A673 (cell line): Measurements from ENCODE around the gene MPPE1. TPM values are rescaled to one million over a fixed set of nuclear protein-coding genes. Genes with fewer than 3 reads are reported as not detected.

Experiments
- BruUV-seq: library from RNA; stranded (reverse); fragments of 400-500 nt; replicated peaks from 2 replicates; lab custom pipeline; 2021; lab: Mats Ljungman, UMichigan
- CTCF ChIA-PET: fragments of 300-600 bp; sonication (Branson Sonifier 250); formaldehyde crosslinking; loops from one replicate; lab custom pipeline; 2022; ENCODE audit warnings: antibody characterized with exemption; lab: Charles Lee
- POLR2A ChIA-PET: fragments of 300-600 bp; sonication (Branson Sonifier 250); formaldehyde crosslinking; loops from one replicate; lab custom pipeline; 2022; ENCODE audit warnings: antibody characterized with exemption; ENCODE audit not compliant: low non-redundant PET; lab: Charles Lee
- DNase-seq: peaks from one replicate; pipeline ENCODE4 v3.0.0-alpha.2; 2015; ENCODE audit warnings: low spot score
- H3K27ac ChIP-seq: fragments of 200-600 bp; sonication (generic); 2 replicates; pipeline ENCODE4 v1.5.1; 2016; ENCODE audit warnings: mixed run types, low read depth, mild to moderate bottlenecking, mixed read lengths, antibody characterized with exemption, low read length; ENCODE audit not compliant: poor library complexity, severe bottlenecking
- H3K27me3 ChIP-seq: fragments of 200-600 bp; sonication (generic); replicated peaks from 2 replicates; pipeline ENCODE4 v1.6.1; 2017; ENCODE audit warnings: mixed run types, low read depth, mild to moderate bottlenecking, mixed read lengths, antibody characterized with exemption, low read length; ENCODE audit not compliant: insufficient read depth, poor library complexity
- H3K36me3 ChIP-seq: fragments of 200-600 bp; sonication (generic); 2 replicates; pipeline ENCODE4 v1.6.1; 2016; ENCODE audit warnings: mixed run types, mild to moderate bottlenecking, mixed read lengths, antibody characterized with exemption, low read length; ENCODE audit not compliant: insufficient read depth, poor library complexity, severe bottlenecking
- H3K4me1 ChIP-seq: fragments of 200-600 bp; sonication (generic); 2 replicates; pipeline ENCODE4 v1.6.1; 2017; ENCODE audit warnings: mixed run types, mild to moderate bottlenecking, mixed read lengths, antibody characterized with exemption, low read length; ENCODE audit not compliant: insufficient read depth, poor library complexity, severe bottlenecking
- H3K4me3 ChIP-seq: fragments of 200-600 bp; sonication (generic); 2 replicates; pipeline ENCODE4 v1.5.1; 2016; ENCODE audit warnings: low read depth, mixed run types, mild to moderate bottlenecking, mixed read lengths, low read length; ENCODE audit not compliant: poor library complexity, severe bottlenecking
- H3K9me3 ChIP-seq: fragments of 200-600 bp; sonication (generic); 2 replicates; pipeline ENCODE4 v1.6.1; 2016; ENCODE audit warnings: mixed run types, low read depth, mild to moderate bottlenecking, mixed read lengths, antibody characterized with exemption, low read length; ENCODE audit not compliant: poor library complexity, severe bottlenecking
- CTCF ChIP-seq: fragments of 300-800, 200-600 bp; sonication (generic); conservative IDR thresholded peaks from 2 replicates; pipeline ENCODE4 v1.5.1; 2017; ENCODE audit warnings: low read depth, mild to moderate bottlenecking, antibody characterized with exemption, low read length, moderate library complexity, mixed read lengths
- EZH2 ChIP-seq: fragments of 200-600 bp; sonication (generic); IDR thresholded peaks from 2 replicates; pipeline ENCODE4 v1.6.1; 2017; ENCODE audit warnings: borderline replicate concordance, low read depth, mild to moderate bottlenecking, mixed read lengths, antibody characterized with exemption, low read length; ENCODE audit not compliant: poor library complexity, severe bottlenecking
- intact Hi-C: fragments of 100-400 bp; cut with micrococcal nuclease; formaldehyde crosslinking; loops from one replicate; pipeline ENCODE4 v1.10.0; 2022; ENCODE audit not compliant: unreplicated experiment
- total RNA-seq: library from RNA; stranded (reverse); gene quantifications from 2 replicates; pipeline ENCODE4 v1.2.3, GENCODE V29; 2021

Gene MPPE1
- total RNA-seq, 1 experiment from 2014 or later = 17.6 TPM

- Histone ChIP-seq H3K27ac (peak overlapping the region; percentile 45), H3K4me3 (peak overlapping the region; percentile 82), H3K27me3 (peaks cover 4% of the 10 kb centered on the region), H3K36me3 (no peaks in the 10 kb centered on the region), H3K4me1 (peaks cover 3% of the 10 kb centered on the region), H3K9me3 (no peaks in the 10 kb centered on the region)
- CTCF ChIA-PET = interaction anchor here (0.6 kb wide), 1 partner anchor 54 kb away, joined by 11 read pairs; no protein-coding TSS in a partner anchor
- TF ChIP-seq CTCF (no peak; the same call in 1 of the 2 replicates), EZH2 (no peak)
- no TSS peak for BruUV-seq
- intact Hi-C loops = loop anchor here (10.0 kb wide), 1 partner anchor 135 kb away; the partner anchor contains the start of gene IMPA2
- DNase-seq = peak; percentile 63
- POLR2A ChIA-PET = no interaction called here
Measured at GRCh38 chr18:11849841-11850634, 58.1 kb downstream of the MPPE1 start.

GRCh38 chr18:11849279-11849678 lies 58.8 kb downstream of the MPPE1 start:
- peaks cover 3% of the 10 kb centered on the region for H3K4me1 ChIP-seq
- no peaks in the 10 kb centered on the region for H3K36me3 ChIP-seq
- no peaks in the 10 kb centered on the region for H3K9me3 ChIP-seq
- POLR2A ChIA-PET = no interaction called here
- no TSS peak for BruUV-seq
- DNase-seq = no peak
- CTCF ChIA-PET = no interaction called here
- TF ChIP-seq CTCF (no peak), EZH2 (no peak)
- intact Hi-C loops = no loop called here
- no peak overlapping the region for H3K27ac ChIP-seq
- no peak overlapping the region for H3K4me3 ChIP-seq
- peaks cover 4% of the 10 kb centered on the region for H3K27me3 ChIP-seq

- no peak for DNase-seq
- no peaks in the 10 kb centered on the region for H3K9me3 ChIP-seq
- peaks cover 4% of the 10 kb centered on the region for H3K27me3 ChIP-seq
- H3K4me1 ChIP-seq = peaks cover 3% of the 10 kb centered on the region
- no peak overlapping the region for H3K27ac ChIP-seq
- no peak overlapping the region for H3K4me3 ChIP-seq
- BruUV-seq = no TSS peak
- ChIA-PET POLR2A (no interaction called here), CTCF (no interaction called here)
- TF ChIP-seq CTCF (no peak), EZH2 (no peak)
- no peaks in the 10 kb centered on the region for H3K36me3 ChIP-seq
- intact Hi-C loops = no loop called here
Measured at GRCh38 chr18:11847811-11848210, 60.3 kb downstream of the MPPE1 start.
